Endothelial cell of umbilical vein (primary cell): Measurements from ENCODE around the gene KCNH8.

Experiments used
- CTCF ChIP-seq, 2 donors: IDR thresholded peaks; 1 replicate in 1 of 2; 2 replicates in 1 of 2; pipeline ENCODE4 v1.5.1; 2011; ENCODE audit warnings: low read length in 2 of 2, mild to moderate bottlenecking in 2 of 2, moderate library complexity in 2 of 2, control low read depth in 1 of 2, inconsistent platforms in 1 of 2, low read depth in 1 of 2; ENCODE audit not compliant: insufficient read depth in 1 of 2; ENCODE audit errors: extremely low read depth in 1 of 2
- EZH2 ChIP-seq: IDR thresholded peaks from 2 replicates; pipeline ENCODE4 v1.6.1; 2012; ENCODE audit warnings: borderline replicate concordance, low read depth, mild to moderate bottlenecking, moderate library complexity, low read length, inconsistent platforms; ENCODE audit not compliant: severe bottlenecking
- GATA2 ChIP-seq: IDR thresholded peaks from 2 replicates; pipeline ENCODE4 v1.7.0; 2011; ENCODE audit warnings: low read depth, mild to moderate bottlenecking, moderate library complexity, mixed read lengths, low read length; ENCODE audit not compliant: insufficient read length, insufficient read depth
- MAX ChIP-seq: IDR thresholded peaks from 2 replicates; pipeline ENCODE4 v1.6.1; 2011; ENCODE audit not compliant: insufficient read depth, insufficient read length
- POLR2A ChIP-seq: IDR thresholded peaks from 2 replicates; pipeline ENCODE4 v1.6.1; 2012; ENCODE audit warnings: low read depth, mild to moderate bottlenecking, control low read depth, low read length
- POLR2AphosphoS5 ChIP-seq: IDR thresholded peaks from 2 replicates; pipeline ENCODE4 v1.6.1; 2012; ENCODE audit warnings: low read depth, mild to moderate bottlenecking, control low read depth, low read length, moderate library complexity; ENCODE audit not compliant: insufficient read depth

DNA sequence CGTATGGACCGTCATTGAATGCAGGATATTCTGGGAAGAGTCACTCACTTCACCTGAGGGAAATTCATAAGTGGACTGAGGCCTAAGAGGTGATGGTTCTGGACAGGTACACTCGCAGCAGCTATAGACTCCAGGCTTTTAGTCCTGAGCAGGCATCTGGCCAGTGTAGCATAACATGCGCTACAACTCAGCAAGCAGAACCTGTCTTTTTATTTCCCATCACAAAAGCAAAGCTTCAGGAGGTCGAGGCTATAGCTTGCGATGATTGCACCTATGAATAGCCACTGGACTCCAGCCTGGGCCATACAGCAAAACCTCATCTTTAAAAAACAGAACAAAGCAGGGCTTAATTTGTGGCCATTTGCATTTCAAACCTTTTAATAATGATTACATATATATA lies 185.8 kb downstream of the KCNH8 start:
- TF ChIP-seq CTCF (IDR thresholded peaks at IDR 0.05; ENCODE audit: extremely low read depth in 1 of 2, insufficient read depth in 1 of 2, low read depth in 1 of 2, low read length in 2 of 2): no peak
- no peak for TF ChIP-seq POLR2AphosphoS5
- TF ChIP-seq POLR2A: no peak
- TF ChIP-seq MAX: no peak
- no peak for TF ChIP-seq EZH2
- TF ChIP-seq GATA2: no peak
